ENCODE results near the gene SECTM1.

DNA sequence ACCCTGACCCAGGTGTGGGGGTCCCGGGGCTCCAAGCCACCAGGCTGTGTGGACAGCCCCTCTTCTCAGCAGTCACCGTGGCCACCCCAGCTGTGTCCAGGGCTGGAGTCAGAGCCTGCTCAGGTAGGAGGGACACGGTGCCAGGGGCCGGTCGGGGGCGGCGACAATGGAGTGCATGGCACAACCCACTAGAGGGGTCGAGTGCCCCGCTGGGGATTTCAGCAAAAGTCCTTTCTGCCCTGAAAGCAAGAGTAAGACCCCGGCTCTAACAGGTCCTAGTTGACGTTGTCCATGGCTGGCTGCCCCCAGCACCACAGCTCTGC, 49.3 kb upstream of the SECTM1 start:
- TF ChIP-seq, protein P1, sequence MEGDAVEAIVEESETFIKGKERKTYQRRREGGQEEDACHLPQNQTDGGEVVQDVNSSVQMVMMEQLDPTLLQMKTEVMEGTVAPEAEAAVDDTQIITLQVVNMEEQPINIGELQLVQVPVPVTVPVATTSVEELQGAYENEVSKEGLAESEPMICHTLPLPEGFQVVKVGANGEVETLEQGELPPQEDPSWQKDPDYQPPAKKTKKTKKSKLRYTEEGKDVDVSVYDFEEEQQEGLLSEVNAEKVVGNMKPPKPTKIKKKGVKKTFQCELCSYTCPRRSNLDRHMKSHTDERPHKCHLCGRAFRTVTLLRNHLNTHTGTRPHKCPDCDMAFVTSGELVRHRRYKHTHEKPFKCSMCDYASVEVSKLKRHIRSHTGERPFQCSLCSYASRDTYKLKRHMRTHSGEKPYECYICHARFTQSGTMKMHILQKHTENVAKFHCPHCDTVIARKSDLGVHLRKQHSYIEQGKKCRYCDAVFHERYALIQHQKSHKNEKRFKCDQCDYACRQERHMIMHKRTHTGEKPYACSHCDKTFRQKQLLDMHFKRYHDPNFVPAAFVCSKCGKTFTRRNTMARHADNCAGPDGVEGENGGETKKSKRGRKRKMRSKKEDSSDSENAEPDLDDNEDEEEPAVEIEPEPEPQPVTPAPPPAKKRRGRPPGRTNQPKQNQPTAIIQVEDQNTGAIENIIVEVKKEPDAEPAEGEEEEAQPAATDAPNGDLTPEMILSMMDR (IDR thresholded peaks at IDR 0.05 in 4 of 5, conservative IDR thresholded peaks at IDR 0.05 in 1 of 5), result no peak
- TF ChIP-seq POLR2A (IDR thresholded peaks at IDR 0.05), result no peak

Measured in gastrocnemius medialis (tissue), 4 donors.